ENCODE measurements around the gene GAST.
A peak's percentile ranks its signal among the peaks of the same experiment; 100 is the strongest.
"Not testable (repeated sequence)": the region's sequence is repeated elsewhere in the genome, so short reads cannot be mapped to it uniquely, and the experiment has no call there.

Gene GAST, protein sequence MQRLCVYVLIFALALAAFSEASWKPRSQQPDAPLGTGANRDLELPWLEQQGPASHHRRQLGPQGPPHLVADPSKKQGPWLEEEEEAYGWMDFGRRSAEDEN

DNA sequence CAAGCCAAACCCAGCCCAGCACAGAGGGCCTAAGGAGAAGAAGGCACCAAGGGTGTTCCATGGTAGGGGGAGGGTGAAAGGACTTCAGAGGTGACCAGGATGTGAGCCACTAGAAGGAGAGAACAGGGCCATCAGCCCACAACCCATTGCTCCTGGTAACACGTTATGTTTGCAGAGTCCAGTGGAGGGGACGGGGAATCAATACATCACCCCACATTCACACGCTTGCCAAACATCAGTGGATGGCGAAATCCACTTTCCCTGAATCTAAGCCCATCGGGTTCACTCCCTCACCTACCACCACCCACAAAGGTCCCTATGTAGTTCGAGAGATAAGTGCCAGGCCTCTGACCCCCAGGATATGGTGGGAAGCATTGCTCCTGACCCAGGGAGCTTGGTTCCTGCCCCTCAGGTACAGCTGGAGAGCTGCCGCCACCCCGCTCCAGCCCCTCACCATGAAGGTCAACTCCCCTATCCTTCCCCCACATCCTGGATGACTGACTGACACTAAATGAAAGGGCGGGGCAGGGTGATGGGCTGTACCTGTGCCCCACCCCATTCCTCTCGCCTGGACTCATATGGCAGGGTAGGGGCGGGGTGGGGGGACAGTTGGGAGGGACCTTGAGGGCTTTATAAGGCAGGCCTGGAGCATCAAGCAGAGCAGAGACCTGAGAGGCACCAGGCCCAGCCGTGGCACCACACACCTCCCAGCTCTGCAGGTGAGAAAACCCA lies at the start of gene GAST:
GAST (plus strand) TSS at position 663 of the 732 bp plus-strand sequence. CDS start 3,106 bp downstream, outside the sequence.
- no peak for DNase-seq

DNA sequence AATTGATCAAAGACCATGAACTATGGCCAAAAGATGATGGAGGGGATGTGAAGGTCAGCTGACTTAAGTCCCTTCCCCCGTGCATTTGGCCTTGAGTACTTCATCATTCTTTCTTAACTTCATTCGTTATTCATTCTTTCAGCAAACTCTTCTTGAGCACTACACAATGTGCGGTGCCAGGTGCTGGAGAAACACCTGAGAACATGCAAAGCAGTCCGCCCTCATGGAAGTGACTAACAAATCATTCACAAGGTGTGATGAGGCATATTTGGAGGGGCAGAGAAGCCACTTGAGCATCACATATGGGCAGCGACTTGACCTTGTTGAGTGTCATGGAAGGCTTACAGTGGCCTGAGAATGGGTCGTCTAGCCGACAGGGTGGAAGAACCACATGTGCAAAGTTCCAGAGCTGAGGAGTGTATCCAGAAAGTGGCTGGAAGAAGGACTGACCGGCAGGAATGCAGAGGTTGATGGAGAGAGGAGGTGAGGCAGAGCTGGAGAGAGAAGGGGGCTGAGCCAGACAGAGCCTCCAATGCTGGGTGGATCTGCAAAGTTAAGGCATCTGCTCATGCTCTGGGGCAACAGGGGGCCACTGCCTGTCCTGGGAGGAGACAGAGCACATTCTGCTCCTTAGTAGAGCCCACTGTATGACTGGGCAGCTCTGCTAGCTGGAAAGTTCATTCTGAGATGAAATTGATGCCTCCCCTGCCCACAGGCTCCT lies 48.5 kb upstream of the GAST start:
- DNase-seq: no peak

DNA sequence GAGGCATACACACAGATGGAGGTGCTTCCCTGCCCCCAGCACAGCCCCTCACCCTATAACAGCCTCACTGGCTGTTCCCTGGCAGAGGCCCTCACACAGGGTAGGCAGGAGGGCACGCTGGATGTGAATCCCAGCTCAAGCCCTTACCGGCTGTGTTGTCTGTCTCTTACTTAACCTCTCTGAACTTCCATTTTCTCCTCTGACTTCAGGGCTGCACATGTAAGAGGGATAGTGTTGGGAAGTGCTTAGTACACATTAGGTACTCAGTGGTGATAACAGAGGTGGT lies 48.0 kb upstream of the GAST start:
- no peak for DNase-seq

DNA sequence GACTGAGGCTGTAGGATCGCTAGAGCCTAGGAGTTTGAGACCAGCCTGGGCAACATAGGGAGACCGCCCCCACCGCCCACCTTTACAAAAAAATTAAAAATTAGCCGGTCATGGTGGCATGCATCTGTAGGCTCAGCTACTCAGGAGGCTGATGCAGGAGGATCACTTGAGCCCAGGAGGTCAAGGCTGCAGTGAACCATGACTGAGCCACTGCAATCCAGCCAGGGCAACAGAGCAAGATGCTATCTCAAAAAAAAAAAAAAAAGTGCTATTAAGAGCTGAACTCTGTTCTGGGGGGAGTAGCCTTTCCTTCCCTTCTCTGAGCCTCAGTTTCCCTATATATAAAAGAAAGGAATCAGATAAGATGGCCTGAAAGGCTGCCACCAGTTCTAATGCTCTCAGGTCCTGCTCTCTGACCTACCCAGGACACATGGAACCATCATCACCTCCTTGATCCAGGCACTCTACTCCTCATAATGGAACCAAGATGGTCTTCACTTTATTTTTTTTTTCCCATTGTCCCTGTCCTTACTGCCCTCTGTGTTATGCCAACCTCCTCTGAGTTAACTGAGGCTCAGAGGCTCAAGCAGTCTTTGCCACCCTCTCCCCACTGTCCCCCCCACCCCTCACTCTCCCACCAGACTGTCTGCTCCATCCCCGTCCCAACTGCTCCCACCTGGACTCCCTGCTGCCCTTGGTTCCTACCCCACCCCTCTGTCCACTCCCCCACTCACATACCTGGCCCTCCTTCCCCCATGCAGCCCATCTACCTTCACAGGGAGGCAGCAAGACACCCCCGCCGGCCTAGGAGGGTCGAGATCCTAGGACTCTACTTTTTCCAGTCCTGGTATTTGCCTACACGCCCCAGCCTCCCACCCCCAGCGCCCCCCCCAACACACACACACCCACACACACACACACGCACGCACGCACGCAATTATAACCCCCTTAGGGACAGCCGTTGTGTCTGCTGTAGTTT lies 47.3 kb upstream of the GAST start:
- DNase-seq: no peak

DNA sequence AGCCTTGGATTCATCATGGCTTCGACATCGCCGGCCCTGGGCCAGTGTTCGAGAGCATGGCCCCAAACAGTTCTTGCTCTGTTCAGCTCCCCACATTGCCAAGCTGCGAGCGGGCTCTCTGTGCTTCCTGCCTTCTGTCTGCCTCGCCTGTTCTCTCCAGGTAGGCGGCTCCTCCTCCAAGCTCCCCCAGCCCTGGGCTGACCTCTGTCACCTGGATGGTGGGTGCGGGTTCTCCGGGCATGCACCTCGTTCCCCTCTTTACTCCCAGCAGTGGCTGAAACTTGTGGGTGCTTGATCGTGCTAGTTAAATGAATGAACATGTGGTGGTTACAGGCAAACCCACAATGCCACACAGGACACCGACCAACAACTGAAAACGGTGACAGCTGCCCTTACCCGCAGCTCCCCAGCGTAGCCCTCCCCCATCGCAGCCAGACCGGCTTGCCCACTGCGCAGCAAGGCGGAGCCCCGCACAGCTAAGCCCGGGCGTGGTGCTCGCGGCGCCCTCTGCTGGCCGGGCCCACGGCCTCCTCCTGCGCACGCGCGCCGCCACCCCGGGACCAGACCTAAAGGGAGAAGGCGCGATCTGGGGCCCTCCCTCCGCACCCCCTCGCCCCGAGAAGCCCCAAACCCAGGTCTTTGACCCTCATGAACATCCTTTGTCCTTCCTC lies 46.4 kb upstream of the GAST start:
- peak; percentile 78 for DNase-seq

DNA sequence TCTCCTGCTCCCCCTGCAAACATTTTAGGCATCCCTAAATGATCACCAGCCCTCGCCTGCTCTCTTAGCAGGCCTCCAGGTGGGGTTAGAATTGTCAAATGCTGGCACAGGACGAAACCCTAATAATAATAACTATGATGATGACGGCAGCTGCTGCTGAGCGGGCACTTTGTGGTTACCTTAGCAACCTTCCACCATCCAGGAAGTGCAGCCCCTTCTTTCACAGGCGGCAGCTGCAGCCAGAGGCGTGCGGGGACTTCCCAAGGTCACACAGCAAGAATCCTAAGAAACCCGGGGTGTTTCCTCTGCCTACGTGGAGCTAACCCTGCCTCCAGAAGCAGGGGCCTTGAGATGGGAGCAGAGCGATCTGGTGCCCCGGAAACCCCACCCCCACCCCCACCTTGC lies 45.9 kb upstream of the GAST start:
- peak; percentile 37 for DNase-seq

DNA sequence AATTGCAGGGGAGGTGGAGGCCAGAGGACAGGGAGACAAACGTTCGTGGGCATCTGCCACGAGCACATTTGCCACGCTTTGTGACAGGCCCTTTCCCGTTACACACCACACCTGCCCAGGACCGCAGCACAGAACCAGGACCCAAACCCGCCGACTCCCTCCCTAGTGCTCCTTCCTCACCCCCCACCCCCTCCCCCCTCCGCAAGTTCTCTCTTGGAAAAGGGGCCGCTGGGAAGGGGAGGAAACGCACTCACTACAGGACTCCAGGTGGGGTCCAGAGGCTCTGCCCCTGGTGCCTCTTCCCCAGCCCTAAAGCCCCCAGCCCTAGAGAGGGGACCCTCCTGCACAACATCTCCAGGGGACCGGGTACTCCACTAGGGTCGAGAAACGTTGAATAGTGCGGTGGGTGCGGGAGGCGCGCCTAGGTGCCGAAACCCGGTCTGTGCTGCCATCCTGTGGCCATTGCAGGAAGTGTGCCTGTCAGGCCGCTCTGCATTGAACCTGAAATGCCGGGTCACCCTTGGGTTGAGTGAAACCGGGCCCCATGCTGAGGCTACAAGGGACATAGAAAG lies 45.3 kb upstream of the GAST start:
- DNase-seq: peak; percentile 55

DNA sequence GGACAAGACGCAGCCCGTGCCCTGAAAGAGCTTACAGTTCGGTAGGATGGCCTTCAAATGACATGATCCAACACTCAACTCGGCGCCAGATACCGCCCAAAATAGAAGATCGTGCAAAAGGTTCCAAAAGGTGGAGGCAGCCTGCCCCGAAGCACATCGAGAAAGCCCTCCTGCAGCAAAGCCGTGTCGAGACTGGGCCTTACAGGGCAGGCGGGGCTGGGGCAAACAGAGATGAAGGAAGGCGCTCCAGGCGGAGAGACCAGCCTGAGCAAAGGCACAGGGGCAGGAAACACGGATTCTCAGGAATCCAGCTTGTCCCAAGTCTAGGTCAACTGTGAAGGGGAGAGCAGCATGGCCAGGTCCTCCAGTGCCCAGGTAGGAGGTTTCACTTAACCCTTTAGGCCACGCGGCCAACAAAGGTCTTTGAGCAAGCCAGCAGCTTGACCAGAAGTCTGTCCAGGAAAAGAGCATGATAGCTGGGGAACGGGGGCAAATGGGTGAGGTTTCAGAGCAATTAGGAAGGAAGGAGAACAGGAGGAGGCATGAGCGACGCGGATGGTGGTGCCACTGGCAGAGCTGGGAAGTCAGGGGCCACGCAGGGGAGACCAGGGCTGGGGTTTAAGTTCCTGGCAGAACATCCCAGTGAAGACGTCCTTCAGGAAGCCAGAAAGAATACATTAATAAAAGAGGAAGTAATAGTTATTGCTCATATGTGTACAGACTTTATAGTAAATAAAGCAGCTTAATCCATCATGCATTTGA lies 44.7 kb upstream of the GAST start:
- DNase-seq: peak; percentile 27

DNA sequence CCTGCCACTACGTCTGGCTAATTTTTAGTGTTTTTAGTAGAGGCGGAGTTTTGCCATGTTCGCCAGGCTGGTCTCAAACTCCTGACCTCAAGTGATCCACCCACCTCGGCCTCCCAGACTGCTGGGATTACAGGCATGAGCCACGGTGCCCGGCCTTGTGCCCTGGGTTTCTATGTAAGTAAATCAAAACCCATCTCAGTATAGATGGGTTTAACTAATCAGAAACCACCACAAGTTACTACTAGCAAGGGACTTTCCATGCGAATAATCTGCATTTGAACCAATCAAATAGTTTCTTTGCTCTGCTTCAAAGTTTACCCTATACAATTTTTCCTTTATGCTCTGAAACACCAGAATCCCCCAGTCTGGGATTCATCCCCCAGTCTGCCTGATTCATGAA lies 40.0 kb upstream of the GAST start:
- no peak for DNase-seq

DNA sequence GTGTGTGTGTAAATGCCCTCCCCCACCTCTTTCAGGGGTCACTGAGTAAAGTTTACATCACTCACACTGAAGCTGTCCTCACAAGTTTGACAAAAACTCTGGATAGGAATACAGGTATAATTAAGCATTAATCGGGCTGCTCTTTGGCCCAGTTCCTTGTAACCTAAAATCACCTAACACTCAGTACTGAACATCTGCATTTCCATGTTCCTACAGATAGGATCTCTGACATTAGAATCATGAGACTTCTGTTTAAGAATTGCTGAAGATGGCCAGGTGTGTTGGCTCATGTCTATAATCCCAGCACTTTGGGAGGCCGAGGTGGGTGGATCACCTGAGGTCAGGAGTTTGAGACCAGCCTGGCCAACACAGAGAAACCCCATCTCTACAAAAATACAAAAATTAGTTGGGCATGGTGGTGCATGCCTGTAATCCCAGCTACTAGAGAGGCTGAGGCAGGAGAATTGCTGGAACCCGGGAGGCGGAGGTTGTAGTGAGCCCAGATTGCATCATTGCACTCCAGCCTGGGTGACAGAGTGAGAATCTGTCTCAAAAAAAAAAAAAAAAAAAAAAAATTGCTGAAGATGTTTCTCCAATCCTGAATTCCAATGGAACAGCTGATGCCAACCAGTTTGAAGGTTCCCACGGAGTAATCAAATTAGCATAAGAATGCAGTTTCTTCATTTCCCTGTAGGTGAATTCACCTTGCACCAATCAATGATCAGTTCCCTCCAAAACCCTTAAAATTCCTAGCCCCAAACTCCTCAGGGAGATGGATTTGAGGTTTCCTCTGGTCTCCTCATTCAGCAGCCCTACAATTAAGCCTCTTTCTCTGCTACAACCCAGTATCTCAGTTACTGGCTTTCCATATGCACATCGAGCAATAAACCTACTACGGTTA lies 36.7 kb upstream of the GAST start:
- not testable (repeated sequence) for DNase-seq

DNA sequence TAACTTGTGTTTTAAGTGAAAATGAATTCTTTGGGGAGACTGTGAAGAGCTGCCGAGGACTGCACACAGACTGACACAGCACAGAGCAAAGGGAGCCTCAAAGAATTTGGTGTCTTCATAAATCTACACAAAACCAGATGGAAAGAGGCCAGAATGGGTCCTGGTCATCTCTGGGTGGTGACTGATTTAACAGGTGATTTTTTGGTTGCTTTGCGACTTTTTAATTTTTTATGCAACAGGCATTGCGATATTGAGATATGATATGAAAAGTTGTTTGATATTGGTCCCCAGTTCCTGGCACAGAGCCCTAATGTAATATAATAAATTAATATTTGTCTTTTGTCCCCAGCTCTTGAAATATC lies 36.1 kb upstream of the GAST start:
- DNase-seq: no peak

DNA sequence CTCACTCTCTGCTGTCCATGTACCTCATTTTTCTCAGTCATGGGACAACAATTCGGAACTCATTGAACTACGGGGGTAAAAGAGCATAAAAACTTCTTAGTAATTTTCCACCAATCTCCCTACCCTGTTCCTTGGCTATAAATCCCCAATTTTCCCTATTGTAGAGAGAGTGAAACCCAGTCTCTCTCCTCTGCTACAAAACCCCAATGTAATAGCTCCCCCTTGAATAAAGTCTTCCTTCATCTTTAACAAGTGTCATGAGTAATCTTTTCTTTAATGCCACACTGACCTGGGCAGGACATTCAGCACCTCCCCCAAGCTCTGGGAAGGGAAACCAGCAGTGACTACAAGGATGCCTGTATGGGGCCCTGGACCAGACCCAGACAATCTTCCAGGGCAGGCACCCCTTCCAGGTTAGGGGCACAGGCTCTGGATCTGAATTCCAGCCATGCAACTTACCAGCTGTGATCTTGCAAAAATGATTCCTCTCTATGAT lies 33.7 kb upstream of the GAST start:
- DNase-seq: peak; percentile 63

DNA sequence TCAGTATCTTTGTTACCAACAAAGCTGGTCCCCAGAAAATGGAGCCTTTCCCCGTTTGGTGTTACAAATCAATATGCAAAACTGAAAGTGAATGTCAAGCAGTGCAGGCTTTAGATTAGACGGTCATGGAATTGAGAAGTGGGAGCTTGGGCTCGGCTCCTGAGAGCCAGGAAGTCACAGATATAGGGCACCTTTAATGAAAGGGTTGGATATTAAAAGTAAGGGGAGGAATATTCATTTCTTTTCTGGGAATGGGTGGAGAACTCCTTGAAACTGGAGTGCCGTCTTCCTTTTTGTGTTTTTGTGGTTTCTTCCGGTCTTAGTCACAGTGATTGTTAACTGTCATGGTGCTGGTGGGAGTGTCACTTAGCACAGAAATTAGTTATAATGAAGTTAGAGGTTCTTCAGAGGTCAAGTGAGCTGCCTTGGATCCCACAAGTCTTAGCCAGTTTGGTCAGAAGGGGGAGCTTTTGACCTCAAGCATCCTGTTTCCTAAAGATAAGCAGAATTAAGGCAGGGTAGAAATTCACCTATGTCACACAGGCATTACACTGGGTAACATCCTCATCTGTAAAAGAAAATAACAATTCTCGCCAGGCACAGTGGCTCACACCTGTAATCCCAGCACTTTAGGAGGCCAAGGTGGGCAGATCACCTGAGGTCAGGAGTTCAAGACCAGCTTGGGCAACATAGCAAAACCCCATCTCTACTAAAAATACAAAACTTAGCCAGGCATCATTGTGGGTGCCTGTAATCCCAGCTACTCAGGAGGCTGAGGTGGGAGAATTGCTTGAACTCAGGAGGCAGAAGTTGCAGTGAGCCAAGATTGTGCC lies 33.0 kb upstream of the GAST start:
- peak; percentile 98 for DNase-seq

DNA sequence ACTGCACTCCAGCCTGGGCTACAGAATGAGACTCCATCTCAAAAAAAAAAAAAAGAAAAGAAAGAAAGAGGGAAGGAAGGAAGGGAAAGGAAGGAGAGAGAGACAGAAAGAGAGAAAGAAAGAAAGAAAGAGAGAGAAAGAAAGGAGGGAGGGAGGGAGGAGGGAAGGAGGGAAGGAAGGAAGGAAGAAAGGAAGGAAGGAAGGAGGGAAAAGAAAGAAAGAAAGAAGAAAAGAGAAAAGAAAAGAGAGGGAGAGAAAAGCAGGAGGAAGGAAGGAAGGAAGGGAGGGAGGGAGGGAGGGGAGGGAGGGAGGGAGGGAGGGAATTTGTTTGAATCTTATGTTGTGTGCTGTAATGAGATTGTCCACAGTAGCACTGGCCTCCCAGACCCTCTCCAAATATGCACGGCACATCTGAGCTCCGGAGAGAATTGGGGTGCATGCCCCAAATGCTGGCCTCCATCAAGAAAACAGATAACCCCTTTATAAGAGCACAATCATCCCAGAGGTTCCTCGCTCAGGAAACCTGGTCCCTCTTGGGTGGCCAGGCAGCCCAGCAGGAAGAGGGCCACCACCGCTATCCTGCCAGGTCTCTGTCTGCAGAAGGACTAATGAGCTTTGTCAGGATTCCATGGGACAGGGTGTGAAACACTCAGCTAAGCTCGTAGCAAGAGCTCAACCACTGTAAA lies 32.2 kb upstream of the GAST start:
- DNase-seq: no peak

DNA sequence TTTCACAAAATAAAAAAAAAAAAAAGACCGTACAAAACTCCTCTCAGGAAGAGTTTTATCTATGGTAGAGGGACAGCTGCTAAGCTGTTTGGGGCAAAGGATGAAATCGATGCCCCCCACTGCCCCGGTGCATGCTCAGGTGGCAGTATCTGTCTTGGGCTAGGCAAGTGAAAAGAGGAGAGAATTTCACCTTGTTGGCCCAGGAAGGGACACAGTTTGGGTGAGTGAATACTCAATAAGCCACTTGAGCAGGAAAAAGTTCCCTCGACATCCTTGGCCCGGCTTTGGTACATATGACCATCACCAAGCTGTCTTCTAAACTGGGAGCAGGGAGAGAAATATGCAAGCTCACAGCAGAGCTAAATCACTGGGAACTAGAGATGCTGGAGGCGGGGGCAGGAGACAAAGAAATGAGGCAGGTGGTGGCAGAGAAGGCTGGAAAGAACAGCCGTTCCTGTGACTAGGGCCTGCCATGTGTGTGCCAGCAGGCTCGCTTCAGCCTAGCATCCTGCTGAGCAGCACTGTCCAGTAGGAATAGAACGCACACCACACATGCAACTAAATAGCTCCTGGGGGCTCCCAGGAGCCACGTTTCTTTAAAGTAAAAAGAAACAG lies 31.6 kb upstream of the GAST start:
- DNase-seq: no peak

DNA sequence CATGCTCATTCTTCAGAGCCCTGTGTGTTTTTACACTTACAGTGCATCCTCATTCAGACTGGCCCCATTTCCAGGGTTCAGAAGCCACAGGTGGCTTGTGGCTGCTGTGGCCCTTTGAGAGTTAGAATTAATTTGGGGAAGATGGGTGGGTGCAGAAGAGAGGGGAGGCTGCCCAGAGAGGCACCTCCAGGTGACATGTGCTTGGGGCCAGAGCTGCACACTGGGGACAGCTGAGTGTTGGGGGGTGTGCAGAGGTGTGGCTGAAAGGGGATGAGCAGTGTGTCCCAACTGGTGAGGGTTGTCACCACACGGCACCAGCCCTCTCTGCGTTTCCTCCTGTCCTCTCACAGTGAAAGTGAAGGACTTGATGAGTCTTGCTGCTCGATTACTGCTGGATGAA lies 30.4 kb upstream of the GAST start:
- DNase-seq: no peak

DNA sequence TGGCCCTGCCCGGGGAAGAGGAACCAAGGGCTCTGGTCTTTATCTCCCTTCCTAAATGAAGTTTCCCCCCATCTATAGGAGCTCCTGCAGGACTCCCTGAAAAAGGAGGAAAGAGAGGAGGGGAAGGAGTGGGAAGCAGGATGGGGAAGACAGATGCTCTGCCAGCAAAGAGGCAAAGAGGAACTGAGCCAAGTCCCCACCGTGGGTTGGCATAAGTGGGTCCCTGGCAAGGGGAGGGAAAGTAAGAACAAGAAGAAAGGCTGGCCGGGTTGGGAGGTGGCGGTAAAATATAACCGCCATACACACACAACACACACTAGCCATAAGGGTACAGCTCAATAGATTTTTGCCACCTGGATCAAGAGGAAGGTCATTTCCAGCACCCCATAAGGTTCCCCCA lies 29.5 kb upstream of the GAST start:
- DNase-seq: no peak

DNA sequence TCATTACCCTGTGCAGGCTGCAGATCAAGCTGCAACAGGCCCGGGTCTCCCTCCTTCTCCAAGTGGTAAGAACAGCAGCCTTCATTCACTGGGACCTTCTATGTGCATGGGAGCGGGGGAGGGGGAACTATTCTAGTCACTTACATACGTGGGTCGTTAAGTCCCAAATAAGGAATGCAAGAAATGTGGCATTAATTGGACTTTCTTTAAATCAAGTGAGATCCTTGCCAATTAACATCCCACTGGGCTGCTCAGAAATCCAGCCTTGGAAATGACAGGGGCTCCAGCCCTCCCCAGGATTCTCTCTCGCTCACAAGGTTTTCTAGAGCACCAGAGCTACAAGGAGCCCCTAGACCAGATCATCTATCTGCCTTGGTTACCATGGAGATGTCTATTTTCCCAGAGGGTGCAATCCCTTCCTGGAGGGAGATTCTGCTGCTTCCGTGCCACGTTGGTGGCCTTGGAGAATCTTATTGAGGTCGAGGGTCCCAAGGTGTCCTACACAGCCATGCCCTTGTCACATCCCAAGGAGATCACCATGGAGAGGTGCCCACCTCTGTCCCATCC lies 28.6 kb upstream of the GAST start:
- DNase-seq: no peak

All from GF-D8 (cell line).